Natural killer cell (primary cell): ENCODE results near the gene MAP3K20. TPM values are rescaled to one million over a fixed set of nuclear protein-coding genes. Genes with fewer than 3 reads are reported as not detected.
A peak's percentile ranks its signal among the peaks of the same experiment; 100 is the strongest.

ENCODE experiments used
- ATAC-seq, 3 donors: fragments of 150-1000 bp in 2 of 3; fragments of 200-7000 bp in 1 of 3; cut with Tn5 transposase; 1 replicate in 1 of 3; 2 replicates in 2 of 3; pipeline ENCODE4 v1.10.0; 2021; ENCODE audit warnings: mild to moderate bottlenecking in 2 of 3, moderate library complexity in 2 of 3
- DNase-seq, 2 donors: peaks; one replicate each; pipeline versions ENCODE4 v3.0.0 to v3.0.0-alpha.2; 2013 to 2021; ENCODE audit warnings: mixed read lengths in 1 of 2
- H3K27ac ChIP-seq: one replicate; pipeline ENCODE4 v1.5.1; 2013; ENCODE audit warnings: mild to moderate bottlenecking, low read length
- H3K27me3 ChIP-seq: one replicate; pipeline ENCODE4 v1.6.1; 2013; ENCODE audit warnings: low read length; ENCODE audit not compliant: control insufficient read depth, insufficient read depth
- H3K36me3 ChIP-seq: one replicate; pipeline ENCODE4 v1.6.1; 2013; ENCODE audit warnings: low read length; ENCODE audit not compliant: control insufficient read depth, insufficient read depth
- H3K4me1 ChIP-seq: one replicate; pipeline ENCODE4 v1.6.1; 2013; ENCODE audit warnings: low read length; ENCODE audit not compliant: control insufficient read depth, insufficient read depth
- H3K4me3 ChIP-seq: one replicate; pipeline ENCODE4 v1.5.1; 2013; ENCODE audit warnings: low read length
- H3K9me3 ChIP-seq: one replicate; pipeline ENCODE4 v1.6.1; 2013; ENCODE audit warnings: low read length; ENCODE audit not compliant: control insufficient read depth, insufficient read depth
- H3K27ac Mint-ChIP-seq, 2 donors: one replicate each; pipeline ENCODE4 v1.8.0; 2022; ENCODE audit warnings: mild to moderate bottlenecking in 2 of 2, mixed read lengths in 2 of 2, moderate library complexity in 1 of 2
- H3K27me3 Mint-ChIP-seq, 2 donors: one replicate each; pipeline ENCODE4 v1.8.0; 2022; ENCODE audit warnings: low read depth in 2 of 2, mixed read lengths in 2 of 2
- H3K36me3 Mint-ChIP-seq: one replicate; pipeline ENCODE4 v1.8.0; 2022; ENCODE audit warnings: mixed read lengths
- H3K4me1 Mint-ChIP-seq, 2 donors: one replicate each; pipeline ENCODE4 v1.8.0; 2022; ENCODE audit warnings: mixed read lengths in 2 of 2
- H3K4me3 Mint-ChIP-seq: one replicate; pipeline ENCODE4 v1.8.0; 2022; ENCODE audit warnings: mild to moderate bottlenecking, moderate library complexity, mixed read lengths
- H3K9me3 Mint-ChIP-seq, 2 donors: one replicate each; pipeline ENCODE4 v1.8.0; 2022; ENCODE audit warnings: mixed read lengths in 2 of 2
- WGBS: methylation state at CpG from one replicate; pipeline ENCODE4 v1.1.7; 2013; ENCODE audit warnings: missing lambda C conversion rate; ENCODE audit not compliant: insufficient coverage; 5-methylcytosine and 5-hydroxymethylcytosine counted together
- intact Hi-C: fragments of 100-400 bp; cut with micrococcal nuclease; formaldehyde crosslinking; loops from one replicate; pipeline ENCODE4 v1.14.2; 2022
- total RNA-seq, 4 donors: library from RNA; stranded (reverse); fragments of 120-200 nt in 1 of 4; gene quantifications; one replicate each; pipeline versions ENCODE4 v1.2.3 to v1.2.4, GENCODE V29; 2013 to 2022
- TF ChIP-seq, protein P1 (sequence below): fragments of 200-600 bp; IDR thresholded peaks from one replicate; pipeline ENCODE4 v1.8.0; 2022; ENCODE audit warnings: antibody characterized with exemption

The MAP3K20 gene
- total RNA-seq, 3 donors from 2014 or later (not counting 1 experiment from before 2014, with no cell fraction given): 1.6 to 3.0 (median 2.5) TPM

- DNase-seq: no peak
These were observed 76.2 kb downstream of the MAP3K20 start for GRCh38 chr2:173151671-173152401.

DNA sequence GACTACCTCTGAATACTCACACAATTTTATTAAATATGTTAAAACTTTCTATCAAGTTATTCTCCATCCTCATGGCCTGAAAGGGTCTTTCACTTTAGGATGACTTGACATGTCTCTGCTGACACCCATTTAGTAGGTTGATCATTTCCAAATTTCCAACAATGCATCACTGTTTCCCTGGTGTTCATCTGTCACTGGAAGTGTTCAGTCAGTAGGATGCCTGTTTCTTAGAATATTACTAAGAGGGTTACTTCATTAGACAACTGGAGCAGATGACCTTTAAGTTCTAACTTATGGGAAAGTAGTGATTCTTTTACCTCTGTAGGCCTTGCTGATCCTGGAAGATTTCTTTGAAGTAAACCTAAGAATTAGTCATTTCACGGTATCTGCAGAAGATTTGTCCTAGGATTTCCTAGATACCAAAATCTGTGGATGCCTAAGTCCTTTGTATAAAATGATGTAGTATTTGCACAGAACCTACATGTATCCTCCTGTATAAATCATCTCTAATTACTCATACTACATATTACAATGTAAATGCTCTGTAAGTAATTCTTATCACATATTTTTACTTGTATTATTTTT, 77.7 kb downstream of the MAP3K20 start:
- no peak overlapping the region for H3K4me3 ChIP-seq
- DNase-seq: no peak
- Mint-ChIP-seq H3K4me3 (no peak overlapping the region), H3K27me3 (peaks cover 0 to 7% of the 10 kb centered on the region in 2 donors), H3K36me3 (no peaks in the 10 kb centered on the region), H3K4me1 (peaks cover 30 to 31% of the 10 kb centered on the region in 2 donors), H3K9me3 (peaks cover 3% of the 10 kb centered on the region in 2 donors), H3K27ac (no peak overlapping the region)
- 100% methylated on average over 1 of the region's 1 CpG for WGBS
- H3K9me3 ChIP-seq: no peaks in the 10 kb centered on the region
- intact Hi-C loops: no loop called here
- H3K4me1 ChIP-seq: peaks cover 7% of the 10 kb centered on the region
- no peaks in the 10 kb centered on the region for H3K36me3 ChIP-seq
- no peak overlapping the region for H3K27ac ChIP-seq
- ATAC-seq: no peak
- TF ChIP-seq, protein P1, sequence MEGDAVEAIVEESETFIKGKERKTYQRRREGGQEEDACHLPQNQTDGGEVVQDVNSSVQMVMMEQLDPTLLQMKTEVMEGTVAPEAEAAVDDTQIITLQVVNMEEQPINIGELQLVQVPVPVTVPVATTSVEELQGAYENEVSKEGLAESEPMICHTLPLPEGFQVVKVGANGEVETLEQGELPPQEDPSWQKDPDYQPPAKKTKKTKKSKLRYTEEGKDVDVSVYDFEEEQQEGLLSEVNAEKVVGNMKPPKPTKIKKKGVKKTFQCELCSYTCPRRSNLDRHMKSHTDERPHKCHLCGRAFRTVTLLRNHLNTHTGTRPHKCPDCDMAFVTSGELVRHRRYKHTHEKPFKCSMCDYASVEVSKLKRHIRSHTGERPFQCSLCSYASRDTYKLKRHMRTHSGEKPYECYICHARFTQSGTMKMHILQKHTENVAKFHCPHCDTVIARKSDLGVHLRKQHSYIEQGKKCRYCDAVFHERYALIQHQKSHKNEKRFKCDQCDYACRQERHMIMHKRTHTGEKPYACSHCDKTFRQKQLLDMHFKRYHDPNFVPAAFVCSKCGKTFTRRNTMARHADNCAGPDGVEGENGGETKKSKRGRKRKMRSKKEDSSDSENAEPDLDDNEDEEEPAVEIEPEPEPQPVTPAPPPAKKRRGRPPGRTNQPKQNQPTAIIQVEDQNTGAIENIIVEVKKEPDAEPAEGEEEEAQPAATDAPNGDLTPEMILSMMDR: no peak
- no peaks in the 10 kb centered on the region for H3K27me3 ChIP-seq

More at GRCh38 chr2:173151671-173152401, 76.2 kb downstream of the MAP3K20 start:
- Mint-ChIP-seq H3K36me3 (no peaks in the 10 kb centered on the region), H3K9me3 (peaks cover 3% of the 10 kb centered on the region in 2 donors), H3K27ac (peak overlapping the region; percentile 8 to 49), H3K27me3 (peaks cover 0 to 7% of the 10 kb centered on the region in 2 donors), H3K4me3 (no peak overlapping the region), H3K4me1 (peaks cover 31 to 37% of the 10 kb centered on the region in 2 donors)
- H3K9me3 ChIP-seq: no peaks in the 10 kb centered on the region
- TF ChIP-seq, protein P1: no peak
- no peaks in the 10 kb centered on the region for H3K27me3 ChIP-seq
- H3K4me1 ChIP-seq: peaks cover 7% of the 10 kb centered on the region
- H3K27ac ChIP-seq: no peak overlapping the region
- no peak overlapping the region for H3K4me3 ChIP-seq
- intact Hi-C loops: no loop called here
- 92% methylated on average over 2 of the region's 3 CpGs for WGBS
- no peaks in the 10 kb centered on the region for H3K36me3 ChIP-seq
- peak; percentile 46 to 61 (median 56) for ATAC-seq

- no peaks in the 10 kb centered on the region for H3K4me1 Mint-ChIP-seq
- no peaks in the 10 kb centered on the region for H3K36me3 Mint-ChIP-seq
- 89% methylated on average over 3 of the region's 3 CpGs for WGBS
- TF ChIP-seq, protein P1: no peak
- no peaks in the 10 kb centered on the region for H3K9me3 ChIP-seq
- intact Hi-C loops: no loop called here
- H3K27me3 ChIP-seq: no peaks in the 10 kb centered on the region
- no peak overlapping the region for H3K27ac Mint-ChIP-seq
- peaks cover 0 to 7% of the 10 kb centered on the region in 2 donors for H3K27me3 Mint-ChIP-seq
- no peaks in the 10 kb centered on the region for H3K9me3 Mint-ChIP-seq
- H3K4me3 ChIP-seq: no peak overlapping the region
- DNase-seq (no peak), ATAC-seq (no peak)
- no peak overlapping the region for H3K4me3 Mint-ChIP-seq
- no peaks in the 10 kb centered on the region for H3K4me1 ChIP-seq
- no peak overlapping the region for H3K27ac ChIP-seq
- H3K36me3 ChIP-seq: no peaks in the 10 kb centered on the region
These were observed 82.1 kb downstream of the MAP3K20 start for GRCh38 chr2:173157676-173158293.
